H1 (cell line): ENCODE data around the gene DNAJB14. TPM values are rescaled to one million over a fixed set of nuclear protein-coding genes. Genes with fewer than 3 reads are reported as not detected.
A peak's percentile ranks its signal among the peaks of the same experiment; 100 is the strongest.

ENCODE experiments used
- CTCF ChIA-PET: fragments of 300-600 bp; sonication (Branson Sonifier 250); formaldehyde crosslinking; loops from one replicate; lab custom pipeline; 2021; ENCODE audit not compliant: partially characterized antibody; lab: Charles Lee
- POLR2A ChIA-PET: fragments of 300-600 bp; sonication (Branson Sonifier 250); formaldehyde crosslinking; loops from one replicate; lab custom pipeline; 2021; ENCODE audit warnings: inconsistent platforms; ENCODE audit not compliant: partially characterized antibody; lab: Charles Lee
- DNase-seq, 2 experiments: peaks; one replicate each; pipeline versions ENCODE4 v3.0.0 to v3.0.0-alpha.2; 2010 to 2022; ENCODE audit warnings: low spot score in 2 of 2, low read depth in 1 of 2, mixed read lengths in 1 of 2
- FAIRE-seq: peaks from 2 replicates; lab custom pipeline; 2011; peaks lifted over from hg19 to GRCh38; lab: Jason Lieb, UNC
- H2AFZ ChIP-seq: 2 replicates; pipeline ENCODE4 v1.8.1; 2012; ENCODE audit warnings: low read length, inconsistent platforms
- H2AK5ac ChIP-seq: 2 replicates; pipeline ENCODE4 v1.6.1; 2013; ENCODE audit warnings: low read depth, low read length
- H2BK120ac ChIP-seq: replicated peaks from 2 replicates; pipeline ENCODE3; 2013; ENCODE audit warnings: low read depth, low read length, inconsistent platforms
- H2BK12ac ChIP-seq: 2 replicates; pipeline ENCODE4 v1.6.1; 2013; ENCODE audit warnings: low read depth, low read length
- H2BK15ac ChIP-seq: 2 replicates; pipeline ENCODE4 v1.6.1; 2013; ENCODE audit warnings: low read length
- H2BK20ac ChIP-seq: 2 replicates; pipeline ENCODE4 v1.6.1; 2013; ENCODE audit warnings: low read length
- H2BK5ac ChIP-seq: 2 replicates; pipeline ENCODE4 v1.6.1; 2013; ENCODE audit warnings: low read depth, low read length
- H3K14ac ChIP-seq: 2 replicates; pipeline ENCODE4 v1.6.1; 2013; ENCODE audit warnings: inconsistent platforms; ENCODE audit not compliant: insufficient read length
- H3K18ac ChIP-seq: 2 replicates; pipeline ENCODE4 v1.6.1; 2013; ENCODE audit warnings: low read length; ENCODE audit errors: extremely low read depth
- H3K23ac ChIP-seq: 2 replicates; pipeline ENCODE4 v1.6.1; 2013; ENCODE audit warnings: inconsistent platforms; ENCODE audit not compliant: insufficient read length
- H3K23me2 ChIP-seq: 2 replicates; pipeline ENCODE4 v1.6.1; 2013; ENCODE audit warnings: low read depth, low read length
- H3K27ac ChIP-seq: 2 replicates; pipeline ENCODE4 v1.6.1; 2011; ENCODE audit warnings: low read depth, low read length, inconsistent platforms
- H3K27me3 ChIP-seq, 4 experiments: replicated peaks in 1 of 4; 1 replicate in 1 of 4; 2 replicates in 3 of 4; pipeline versions ENCODE4 v1.6.1 to v1.8.1; 2011 to 2013; ENCODE audit warnings: low read length in 3 of 4, mild to moderate bottlenecking in 3 of 4, inconsistent platforms in 2 of 4, mixed read lengths in 2 of 4, moderate library complexity in 1 of 4; ENCODE audit not compliant: control insufficient read depth in 3 of 4, insufficient read depth in 3 of 4; ENCODE audit errors: extremely low read depth in 1 of 4
- H3K36me3 ChIP-seq, 4 experiments: 2 replicates each; pipeline versions ENCODE4 v1.6.1 to v1.8.1; 2011 to 2013; ENCODE audit warnings: mild to moderate bottlenecking in 4 of 4, low read length in 3 of 4, moderate library complexity in 2 of 4, control low read depth in 1 of 4, inconsistent platforms in 1 of 4; ENCODE audit not compliant: insufficient read depth in 4 of 4, control insufficient read depth in 2 of 4
- H3K4ac ChIP-seq: replicated peaks from 2 replicates; pipeline ENCODE3; 2013; ENCODE audit warnings: low read length, low read depth, mixed read lengths, inconsistent platforms; ENCODE audit not compliant: insufficient read length
- H3K4me1 ChIP-seq, 4 experiments: replicated peaks in 1 of 4; 1 replicate in 1 of 4; 2 replicates in 3 of 4; pipeline versions ENCODE4 v1.6.1 to v1.8.1; 2011 to 2013; ENCODE audit warnings: low read length in 3 of 4, inconsistent platforms in 2 of 4, mixed read lengths in 1 of 4; ENCODE audit not compliant: insufficient read depth in 4 of 4, control insufficient read depth in 3 of 4
- H3K4me2 ChIP-seq, 2 experiments: 2 replicates each; pipeline versions ENCODE4 v1.6.1 to v1.8.1; 2011 to 2013; ENCODE audit warnings: low read depth in 2 of 2, low read length in 2 of 2, control low read depth in 1 of 2, inconsistent platforms in 1 of 2, mild to moderate bottlenecking in 1 of 2; ENCODE audit not compliant: insufficient read depth in 1 of 2
- H3K4me3 ChIP-seq, 4 experiments: fragments of 200-600, 300-600 bp in 1 of 4; sonication (generic), shearing (Covaris generic), sonication (Bioruptor Twin) in 1 of 4; 2 replicates each; pipeline versions ENCODE4 v1.5.1 to v1.8.1; 2011 to 2016; ENCODE audit warnings: low read length in 4 of 4, low read depth in 3 of 4, control low read depth in 2 of 4, inconsistent platforms in 2 of 4, mild to moderate bottlenecking in 2 of 4, mixed read lengths in 1 of 4, moderate library complexity in 1 of 4; ENCODE audit not compliant: insufficient read depth in 2 of 4; ENCODE audit errors: extremely low read depth in 1 of 4
- H3K56ac ChIP-seq: replicated peaks from 2 replicates; pipeline ENCODE3; 2013; ENCODE audit warnings: low read depth, mild to moderate bottlenecking, mixed read lengths, low read length, inconsistent platforms; ENCODE audit not compliant: insufficient read length
- H3K79me1 ChIP-seq: 2 replicates; pipeline ENCODE4 v1.6.1; 2013; ENCODE audit warnings: low read depth, low read length, control low read depth
- H3K79me2 ChIP-seq, 2 experiments: 2 replicates each; pipeline versions ENCODE4 v1.6.1 to v1.8.1; 2012 to 2013; ENCODE audit warnings: low read length in 2 of 2, mild to moderate bottlenecking in 2 of 2, inconsistent platforms in 1 of 2; ENCODE audit not compliant: insufficient read depth in 2 of 2, control insufficient read depth in 1 of 2
- H3K9ac ChIP-seq, 4 experiments: replicated peaks in 1 of 4; 1 replicate in 1 of 4; 2 replicates in 3 of 4; pipeline versions ENCODE4 v1.6.1 to v1.8.1; 2011 to 2013; ENCODE audit warnings: low read depth in 3 of 4, low read length in 3 of 4, control low read depth in 2 of 4, mild to moderate bottlenecking in 2 of 4, moderate library complexity in 2 of 4, inconsistent platforms in 1 of 4; ENCODE audit errors: extremely low read depth in 1 of 4
- H3K9me3 ChIP-seq, 2 experiments: 2 replicates each; pipeline versions ENCODE4 v1.6.1 to v1.8.1; 2012 to 2013; ENCODE audit warnings: mild to moderate bottlenecking in 2 of 2, moderate library complexity in 2 of 2, control low read depth in 1 of 2, inconsistent platforms in 1 of 2, low read depth in 1 of 2, low read length in 1 of 2, mixed read lengths in 1 of 2; ENCODE audit not compliant: insufficient read depth in 2 of 2
- H4K20me1 ChIP-seq, 2 experiments: replicated peaks in 1 of 2; 2 replicates each; pipeline versions ENCODE3 to v1.8.1; 2011 to 2013; ENCODE audit warnings: inconsistent platforms in 2 of 2, low read length in 2 of 2, mild to moderate bottlenecking in 1 of 2; ENCODE audit not compliant: insufficient read depth in 2 of 2, control insufficient read depth in 1 of 2
- H4K5ac ChIP-seq: 2 replicates; pipeline ENCODE4 v1.6.1; 2013; ENCODE audit warnings: low read length, low read depth, mixed read lengths, inconsistent platforms; ENCODE audit not compliant: insufficient read length
- H4K8ac ChIP-seq: 2 replicates; pipeline ENCODE4 v1.8.0; 2013; ENCODE audit warnings: mild to moderate bottlenecking, moderate library complexity, low read length, inconsistent platforms; ENCODE audit not compliant: insufficient read depth; ENCODE audit errors: extremely low read depth
- H4K91ac ChIP-seq: replicated peaks from 2 replicates; pipeline ENCODE3; 2013; ENCODE audit warnings: low read length, mixed read lengths, inconsistent platforms; ENCODE audit not compliant: insufficient read length
- CREB1 ChIP-seq: IDR thresholded peaks from 2 replicates; pipeline ENCODE4 v1.6.1; 2012; ENCODE audit warnings: inconsistent platforms
- CTBP2 ChIP-seq: IDR thresholded peaks from 2 replicates; pipeline ENCODE4 v1.7.0; 2011; ENCODE audit warnings: borderline replicate concordance, mild to moderate bottlenecking, moderate library complexity, mixed read lengths, low read length; ENCODE audit not compliant: insufficient read depth, insufficient read length
- EP300 ChIP-seq, 2 experiments: IDR thresholded peaks; 1 replicate in 1 of 2; 2 replicates in 1 of 2; pipeline ENCODE4 v1.6.1; 2011 to 2012; ENCODE audit warnings: low read depth in 2 of 2, low read length in 2 of 2, mild to moderate bottlenecking in 2 of 2, borderline replicate concordance in 1 of 2, inconsistent platforms in 1 of 2, moderate library complexity in 1 of 2
- HDAC2 ChIP-seq, 2 experiments: fragments of 300-600 bp in 1 of 2; sonication (generic) in 1 of 2; IDR thresholded peaks; 2 replicates each; pipeline ENCODE4 v1.6.1; 2011 to 2012; ENCODE audit warnings: low read depth in 2 of 2, low read length in 2 of 2, mild to moderate bottlenecking in 2 of 2, moderate library complexity in 2 of 2, borderline replicate concordance in 1 of 2, inconsistent platforms in 1 of 2
- HDAC6 ChIP-seq: IDR thresholded peaks from one replicate; pipeline ENCODE4 v1.7.1; 2012; ENCODE audit warnings: low read depth, mild to moderate bottlenecking, inconsistent platforms, low read length, moderate library complexity
- MAFK ChIP-seq: IDR thresholded peaks from 2 replicates; pipeline ENCODE4 v1.6.1; 2012; ENCODE audit warnings: low read depth, mild to moderate bottlenecking, improper control_type of control experiment, low read length
- NANOG ChIP-seq: IDR thresholded peaks from 2 replicates; pipeline ENCODE4 v1.6.1; 2011; ENCODE audit warnings: low read length, low read depth, mild to moderate bottlenecking, inconsistent platforms; ENCODE audit not compliant: insufficient read depth, poor library complexity, severe bottlenecking
- POLR2A ChIP-seq, 2 experiments: IDR thresholded peaks; 1 replicate in 1 of 2; 2 replicates in 1 of 2; pipeline ENCODE4 v1.6.1; 2011; ENCODE audit warnings: low read depth in 2 of 2, low read length in 2 of 2, mild to moderate bottlenecking in 2 of 2; ENCODE audit errors: control extremely low read depth in 1 of 2
- RFX5 ChIP-seq: IDR thresholded peaks from 2 replicates; pipeline ENCODE4 v1.6.1; 2011; ENCODE audit warnings: low read depth, low read length, improper control_type of control experiment, borderline replicate concordance
- SRF ChIP-seq: IDR thresholded peaks from 2 replicates; pipeline ENCODE4 v1.6.1; 2011; ENCODE audit warnings: mild to moderate bottlenecking, low read depth, low read length, moderate library complexity
- TAF1 ChIP-seq: IDR thresholded peaks from 2 replicates; pipeline ENCODE4 v1.6.1; 2011; ENCODE audit warnings: mild to moderate bottlenecking, low read depth, low read length
- TBP ChIP-seq: IDR thresholded peaks from 2 replicates; pipeline ENCODE4 v1.6.1; 2011; ENCODE audit warnings: low read depth, low read length, improper control_type of control experiment
- ZNF274 ChIP-seq: IDR thresholded peaks from 2 replicates; pipeline ENCODE4 v1.7.0; 2012; ENCODE audit warnings: low read length, borderline replicate concordance; ENCODE audit errors: extremely low read depth
- WGBS, 2 experiments: shearing (Covaris generic) in 1 of 2; methylation state at CpG; one replicate each; pipeline versions ENCODE4 v1.1.6 to v1.1.7; 2013 to 2015; ENCODE audit warnings: low lambda C conversion rate in 2 of 2, mixed read lengths in 2 of 2, inconsistent platforms in 1 of 2, low coverage in 1 of 2, missing lambda C conversion rate in 1 of 2; ENCODE audit not compliant: insufficient replicate concordance in 2 of 2, insufficient coverage in 1 of 2, insufficient read length in 1 of 2; ENCODE audit errors: extremely low coverage in 1 of 2, missing lambda C conversion rate in 1 of 2; 5-methylcytosine and 5-hydroxymethylcytosine counted together
- polyA plus RNA-seq, 7 experiments: library from polyadenylated mRNA; depleted of rRNA in 3 of 7; stranded (reverse) in 5 of 7; unstranded in 2 of 7; fragments of >200 nt in 5 of 7; fragments of 200-250 nt in 2 of 7; gene quantifications; 1 replicate in 5 of 7; 2 replicates in 1 of 7; 4 replicates in 1 of 7; pipeline versions ENCODE4 v1.2.1 to v1.2.3, GENCODE V29; 2011 to 2013; ENCODE audit warnings: missing spikeins in 2 of 7, mixed read lengths in 2 of 7
- total RNA-seq: library from RNA; stranded (reverse); fragmentation: NEBNext Ultra II Directional; extraction: Animal tissue kit (Norgen Biotek cat#: 25700); gene quantifications from 2 replicates; pipeline ENCODE4 v1.2.1, GENCODE V29; 2021

Gene DNAJB14
- total and polyA plus RNA-seq, 2 of the 8 experiments (the other 6 are each of a cell fraction or from before 2014, with no cell fraction given) = 3.4 to 35.4 TPM

DNA sequence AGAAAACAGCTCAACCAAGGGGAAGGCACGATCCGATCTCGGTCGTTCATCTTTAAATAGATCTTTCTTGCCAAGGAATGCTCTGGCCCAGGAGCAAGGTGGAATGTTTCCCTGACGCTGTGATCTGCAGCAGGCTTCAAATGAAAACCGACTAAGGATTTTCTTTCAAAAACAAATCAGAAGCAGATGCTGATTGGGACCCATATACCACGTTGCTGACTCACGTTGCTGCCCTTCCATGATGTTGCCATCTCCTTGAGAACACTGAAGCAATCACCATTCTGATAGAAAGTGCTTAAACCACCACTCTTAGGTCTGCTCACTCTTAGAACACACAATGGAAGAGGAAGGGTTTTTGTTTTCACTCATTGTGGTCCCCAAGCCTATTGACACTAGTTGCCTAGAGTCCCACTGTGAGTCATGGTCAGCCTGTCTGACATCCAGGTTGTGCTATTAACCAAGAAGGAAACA lies 78.3 kb downstream of the DNAJB14 start:
- FAIRE-seq = peak; percentile 28
- CTCF ChIA-PET = interaction anchor here (0.7 kb wide), 3 partner anchors 13 to 1296 kb away, joined by 3 read pairs; no protein-coding TSS in a partner anchor
- H3K4me2 ChIP-seq = peak overlapping the region; percentile 6 to 26; a peak in 2 of 4 replicates
- TF ChIP-seq CTBP2 = no peak
- no peak for TF ChIP-seq MAFK
- TF ChIP-seq TAF1 = no peak
- no peak for TF ChIP-seq HDAC6
- TF ChIP-seq POLR2A (IDR thresholded peaks at IDR 0.05; ENCODE audit: control extremely low read depth in 1 of 2, low read depth in 2 of 2, low read length in 2 of 2) = no peak
- TF ChIP-seq EP300 (IDR thresholded peaks at IDR 0.05; ENCODE audit: borderline replicate concordance in 1 of 2, low read depth in 2 of 2, low read length in 2 of 2) = no peak
- no peak for TF ChIP-seq SRF
- no peak for TF ChIP-seq RFX5
- no peak for TF ChIP-seq ZNF274
- no peak for TF ChIP-seq NANOG
- no peak for TF ChIP-seq CREB1
- no peak for TF ChIP-seq HDAC2 (IDR thresholded peaks at IDR 0.05; ENCODE audit: borderline replicate concordance in 1 of 2, low read depth in 2 of 2, low read length in 2 of 2)
- TF ChIP-seq TBP = no peak

More for the DNA sequence above, 78.3 kb downstream of the DNAJB14 start:
- H2BK120ac ChIP-seq = no peak overlapping the region
- no peaks in the 10 kb centered on the region for H3K79me2 ChIP-seq
- no peak overlapping the region for H4K5ac ChIP-seq
- no peak overlapping the region for H3K27ac ChIP-seq
- no peak overlapping the region for H3K18ac ChIP-seq
- no peak overlapping the region for H2BK20ac ChIP-seq
- no peaks in the 10 kb centered on the region for H4K20me1 ChIP-seq
- H2AFZ ChIP-seq = peak overlapping the region; percentile 100
- no peak overlapping the region for H2BK15ac ChIP-seq
- H4K91ac ChIP-seq = no peak overlapping the region
- peak in 1 of 2 experiments; percentile 23 for DNase-seq
- H3K56ac ChIP-seq = no peak overlapping the region
- no peak overlapping the region for H3K23ac ChIP-seq
- no peak overlapping the region for H3K4me3 ChIP-seq
- H2BK12ac ChIP-seq = no peak overlapping the region
- H3K14ac ChIP-seq = no peak overlapping the region
- POLR2A ChIA-PET = no interaction called here
- no peaks in the 10 kb centered on the region for H3K79me1 ChIP-seq
- H3K27me3 ChIP-seq = no peaks in the 10 kb centered on the region
- H4K8ac ChIP-seq = no peak overlapping the region
- H3K4me1 ChIP-seq = peaks cover 0 to 4% (median under 1%) of the 10 kb centered on the region in 4 experiments; a peak in 1 of 7 replicates
- H3K36me3 ChIP-seq = no peaks in the 10 kb centered on the region
- no peak overlapping the region for H2BK5ac ChIP-seq
- H3K4ac ChIP-seq = no peak overlapping the region
- no peaks in the 10 kb centered on the region for H3K9me3 ChIP-seq
- no peaks in the 10 kb centered on the region for H3K23me2 ChIP-seq
- 70% methylated on average over 8 of the region's 8 CpGs; no CpG with 5 or more reads in 1 of the 2 experiments for WGBS, 2 experiments
- H2AK5ac ChIP-seq = no peak overlapping the region
- no peak overlapping the region; a peak in 1 of 7 replicates for H3K9ac ChIP-seq
